SKM-1 (cell line): ENCODE measurements around the gene CD300H.
A peak's percentile ranks its signal among the peaks of the same experiment; 100 is the strongest.

Experiments
- DNase-seq: peaks from one replicate; lab custom pipeline; 2025; ENCODE audit not compliant: unreplicated experiment; lab: John Stamatoyannopoulos, UW

Gene CD300H

DNA sequence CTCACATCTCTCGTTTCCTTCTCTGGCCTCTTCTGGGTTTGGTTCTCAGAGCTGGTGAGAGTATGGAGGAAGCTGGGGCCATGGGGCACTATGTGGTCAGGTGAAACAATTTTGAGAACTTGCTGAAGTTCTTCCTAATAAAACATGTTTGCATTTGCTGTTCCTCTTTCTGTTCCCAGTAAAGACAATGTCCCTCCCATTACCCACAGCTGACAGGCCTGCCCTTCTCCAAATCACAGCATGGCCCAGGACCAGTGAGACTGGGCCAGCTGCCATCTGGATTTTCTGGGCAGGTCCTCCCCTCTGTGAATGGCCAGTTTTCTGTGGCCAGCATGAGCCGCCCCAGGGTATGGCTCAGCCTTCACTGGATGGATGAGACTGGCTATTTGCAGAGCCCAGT lies at the start of gene CD300H:
Gene CD300H (minus strand): TSS at position 113 of the 400 bp plus-strand sequence.
- peak; percentile 43 for DNase-seq

DNA sequence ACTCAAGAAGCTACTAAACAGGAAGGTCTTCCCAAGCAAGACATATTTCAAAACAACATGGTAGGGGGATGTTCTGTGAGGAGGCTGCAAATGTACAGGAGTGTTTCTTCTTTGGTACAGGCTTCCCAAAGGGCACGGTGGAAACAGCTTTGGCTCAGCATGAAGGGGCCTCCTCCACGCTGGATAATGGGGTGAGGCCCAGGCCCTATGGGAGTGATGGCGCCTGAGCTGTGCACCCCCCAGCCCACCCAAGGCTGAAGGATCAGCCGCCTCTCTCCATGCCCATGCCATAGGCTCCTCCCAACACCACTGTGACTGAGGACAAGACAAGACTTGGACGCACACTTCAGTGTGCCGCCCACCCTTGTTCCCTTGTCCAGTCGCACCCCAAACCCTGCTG lies 49.4 kb upstream of the CD300H start:
- no peak for DNase-seq

DNA sequence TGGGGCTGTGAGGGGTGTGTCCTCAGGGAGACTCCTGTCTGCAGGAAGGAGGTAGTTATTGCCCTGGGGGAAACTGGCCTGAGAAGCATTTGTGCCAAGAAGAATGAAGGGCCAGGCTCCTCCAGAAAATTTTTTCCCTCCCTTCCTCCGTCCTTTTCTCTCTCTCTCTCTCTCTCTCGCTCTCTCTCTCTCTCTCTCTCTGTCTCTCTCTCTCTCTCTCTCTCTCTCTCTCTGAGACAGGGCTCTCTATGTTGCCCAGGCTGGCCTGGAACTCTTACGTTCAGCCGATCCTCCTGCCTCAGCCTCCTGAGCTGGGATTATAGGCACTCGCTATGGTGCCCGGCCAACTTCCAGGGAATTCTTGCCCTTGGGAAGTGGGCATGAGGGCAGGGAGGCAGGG lies 44.7 kb upstream of the CD300H start:
- no peak for DNase-seq

DNA sequence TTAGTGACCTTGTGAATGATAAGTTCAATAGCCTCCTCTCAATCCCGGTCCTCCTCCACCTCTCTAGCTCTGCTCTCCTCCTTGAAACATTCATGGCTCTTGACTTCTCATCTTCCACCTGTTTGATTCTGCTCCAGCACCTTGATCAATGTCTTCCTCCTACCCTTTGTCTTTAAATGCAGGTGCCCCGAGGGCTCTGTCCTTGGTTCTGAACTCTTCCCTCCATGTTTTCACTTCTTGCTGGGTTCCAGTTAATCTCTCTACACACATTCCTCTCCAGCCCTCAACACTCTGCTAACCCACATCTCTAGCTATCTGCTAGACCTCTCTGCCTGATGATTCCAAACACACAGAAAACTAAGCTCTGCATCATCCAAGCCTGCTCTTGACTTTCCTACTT lies 42.8 kb upstream of the CD300H start:
- DNase-seq, result no peak

DNA sequence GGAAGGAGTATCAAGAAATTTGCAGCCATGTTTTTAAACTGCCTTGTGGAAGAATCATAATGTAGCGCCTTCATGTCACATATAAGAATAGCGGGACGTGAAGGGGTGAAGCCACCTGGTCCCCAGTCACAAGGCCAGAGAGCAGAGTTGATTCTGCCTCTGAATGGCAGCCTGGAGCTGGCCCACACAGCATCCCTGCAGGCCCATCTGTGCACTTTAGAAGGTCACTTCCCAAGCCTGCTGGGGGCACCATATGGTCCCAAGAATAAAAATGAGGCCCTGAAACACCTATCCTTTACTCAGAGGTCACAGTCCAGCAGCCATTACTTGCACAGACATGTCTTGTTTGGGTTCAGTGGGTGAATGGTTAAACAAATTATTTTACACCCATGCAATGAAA lies 41.2 kb upstream of the CD300H start:
- no peak for DNase-seq

DNA sequence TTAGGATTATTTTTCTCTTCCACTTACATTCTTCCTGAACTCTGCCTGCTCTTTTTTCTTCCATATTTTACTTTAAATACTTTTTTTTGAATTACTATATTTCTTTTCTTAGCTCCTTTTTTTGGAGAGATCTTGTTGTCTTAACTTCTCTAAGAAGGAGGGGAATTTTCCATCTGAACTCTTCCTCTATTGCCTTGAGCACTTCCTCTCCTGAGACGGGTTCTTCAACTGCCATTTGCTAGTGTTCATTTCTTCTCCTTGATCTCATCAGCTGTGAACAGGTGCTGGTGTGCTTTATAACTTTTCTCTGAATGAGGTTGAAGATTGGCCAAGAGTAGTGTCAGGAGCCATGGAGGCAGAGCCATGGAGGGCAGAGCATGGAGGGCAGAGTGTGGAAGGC lies 39.9 kb upstream of the CD300H start:
- DNase-seq, result no peak

DNA sequence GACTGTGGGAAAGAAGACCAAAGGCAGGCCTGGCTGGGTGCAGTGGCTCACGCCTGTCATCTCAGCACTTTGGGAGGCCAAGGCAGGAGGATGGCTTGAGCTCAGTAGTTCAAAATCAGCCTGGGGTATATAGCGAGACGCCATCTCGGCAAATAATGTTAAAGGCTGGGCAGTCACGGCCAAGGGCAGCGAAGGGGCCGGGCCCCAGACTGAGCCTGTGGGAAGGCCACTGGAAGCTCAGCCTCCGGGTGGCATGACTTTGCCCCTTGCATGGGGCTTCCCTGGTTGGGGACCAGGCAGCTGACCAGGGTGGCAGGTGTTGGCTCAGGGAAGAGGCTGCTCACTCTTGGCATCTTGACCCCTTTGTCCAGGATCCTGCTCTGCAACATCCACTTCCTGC lies 38.7 kb upstream of the CD300H start:
- DNase-seq, result no peak

DNA sequence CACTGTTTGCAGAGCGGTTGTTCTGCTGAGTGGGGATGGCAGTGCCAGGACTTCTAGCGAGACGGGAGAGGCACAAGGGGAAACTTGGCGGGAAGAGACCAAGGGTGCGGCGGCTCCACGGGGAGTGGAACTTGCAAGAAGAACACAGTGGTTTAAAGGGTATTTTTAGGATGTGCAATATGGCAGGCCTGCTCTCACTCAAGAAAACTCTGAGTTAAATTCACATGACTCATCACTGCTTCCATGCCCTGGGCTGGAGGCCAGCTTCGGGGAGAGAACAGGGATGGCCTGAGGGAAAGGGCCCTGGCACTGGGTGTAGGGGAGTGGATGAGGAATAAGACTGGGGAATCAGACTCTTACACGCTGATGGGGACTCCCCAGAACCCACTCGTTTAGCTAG lies 38.1 kb upstream of the CD300H start:
- no peak for DNase-seq

DNA sequence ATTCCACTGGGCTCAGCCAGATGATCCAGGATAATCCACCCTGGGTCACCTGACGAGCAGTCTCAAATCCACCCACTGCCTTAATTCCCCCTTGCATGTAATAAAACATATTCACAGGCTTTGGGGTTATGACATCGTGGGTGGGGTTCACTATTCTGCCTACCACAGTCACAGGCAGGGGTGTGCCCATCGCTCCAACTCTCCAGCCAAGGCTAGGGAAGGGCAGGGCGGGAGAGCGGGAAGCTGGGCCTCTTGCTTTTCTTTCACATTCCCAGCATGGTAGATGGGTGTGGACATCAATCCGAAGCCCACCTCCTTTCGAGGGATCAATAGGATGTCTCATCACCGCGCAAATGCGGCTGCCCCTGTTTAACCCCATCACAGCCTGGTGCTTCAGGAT lies 37.5 kb upstream of the CD300H start:
- no peak for DNase-seq

DNA sequence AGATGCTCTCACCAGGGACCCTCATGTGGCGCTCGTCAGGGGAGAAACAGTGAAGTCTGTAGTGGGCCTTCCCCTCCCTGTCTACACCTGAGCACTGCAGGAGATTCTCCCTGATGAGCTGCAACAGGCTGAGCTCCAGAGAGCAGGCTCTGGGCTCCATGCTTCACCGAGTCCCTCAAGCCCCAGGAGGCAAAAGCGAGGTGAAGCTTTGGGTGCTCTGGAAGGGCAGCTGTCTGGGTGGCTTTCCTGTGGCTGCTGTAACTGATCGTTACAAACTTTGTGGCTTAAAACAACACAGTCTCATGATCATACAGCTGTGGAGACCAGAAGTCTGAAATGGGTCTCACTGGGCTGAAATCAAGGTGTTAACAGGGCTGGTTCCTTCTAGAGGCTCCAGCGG lies 36.9 kb upstream of the CD300H start:
- no peak for DNase-seq

DNA sequence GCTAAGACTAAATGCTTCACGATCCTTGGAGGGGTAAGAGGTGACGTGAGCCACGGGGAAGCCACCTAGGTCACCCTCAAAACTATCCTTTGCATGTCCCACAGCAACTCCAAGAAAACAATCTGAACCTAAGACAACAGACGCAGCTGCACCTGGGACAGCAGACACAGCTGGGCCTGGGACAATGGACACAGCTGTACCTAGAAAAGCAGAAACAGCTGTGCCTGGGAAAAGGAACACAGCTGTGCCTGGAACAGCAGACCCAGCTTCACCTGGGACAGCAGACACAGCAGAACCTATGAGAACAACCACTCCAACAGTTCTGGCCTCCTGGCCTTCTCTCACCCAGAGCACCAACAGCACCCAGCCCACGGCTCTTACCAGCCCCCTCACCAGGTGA lies 36.4 kb upstream of the CD300H start:
- DNase-seq, result no peak

DNA sequence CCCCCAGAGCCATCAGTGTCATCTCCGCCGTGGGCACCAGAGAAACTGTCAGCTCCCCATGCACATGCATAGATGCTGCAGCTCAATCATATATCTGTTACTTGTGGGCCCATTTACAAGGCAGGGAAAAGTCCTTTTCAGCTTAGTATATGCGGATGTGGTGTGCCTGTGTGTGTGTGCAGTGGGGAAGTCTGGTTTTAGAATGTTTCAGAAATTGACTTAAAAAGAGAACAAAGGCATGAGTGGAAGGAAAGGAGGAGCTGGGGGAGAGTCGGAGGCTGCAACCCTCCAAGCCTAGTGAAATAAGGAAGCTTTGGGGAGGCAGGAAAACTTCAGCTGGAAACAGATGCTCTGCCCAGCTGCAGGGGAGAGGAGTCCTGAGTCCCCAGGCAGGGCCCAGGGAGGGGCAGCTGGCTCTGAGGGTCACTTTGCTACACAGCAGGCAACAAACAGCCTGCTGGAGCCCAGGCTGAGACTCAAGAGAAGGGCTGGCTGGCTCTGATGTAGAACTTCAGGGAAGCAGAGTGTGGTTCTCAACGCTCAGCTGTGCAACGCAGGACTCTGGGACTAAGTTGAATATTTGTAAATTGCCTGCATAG lies 35.8 kb upstream of the CD300H start:
- no peak for DNase-seq

DNA sequence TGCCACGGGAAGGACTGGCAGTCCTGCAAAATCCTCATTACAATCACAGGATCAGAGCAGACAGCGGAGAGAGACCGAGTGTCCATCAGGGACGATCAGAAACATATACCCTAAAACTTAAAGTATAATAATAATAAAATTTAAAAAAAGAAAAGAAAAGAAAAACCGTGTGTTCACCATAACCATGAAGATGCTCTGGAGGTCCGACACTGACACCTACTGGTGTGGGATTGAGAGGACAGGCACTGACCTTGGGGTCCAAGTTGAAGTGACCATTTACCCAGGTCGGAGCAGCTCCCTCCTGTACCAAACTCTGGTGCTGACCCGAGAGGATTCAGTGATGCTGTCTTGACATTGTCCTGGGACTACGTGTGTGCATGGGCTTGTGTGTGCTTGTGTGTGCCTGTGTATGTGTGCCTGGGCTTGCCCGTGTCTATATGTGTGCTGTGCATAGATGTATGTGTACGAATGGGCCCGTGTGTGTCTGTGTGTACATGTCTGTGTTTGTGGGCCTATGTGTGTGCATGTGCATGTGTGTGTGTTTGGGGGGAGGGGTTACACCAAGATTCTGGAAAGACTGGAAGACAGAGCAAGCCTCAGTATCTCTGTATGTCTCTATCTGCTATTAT lies 34.7 kb upstream of the CD300H start:
- DNase-seq, result peak; percentile 50

DNA sequence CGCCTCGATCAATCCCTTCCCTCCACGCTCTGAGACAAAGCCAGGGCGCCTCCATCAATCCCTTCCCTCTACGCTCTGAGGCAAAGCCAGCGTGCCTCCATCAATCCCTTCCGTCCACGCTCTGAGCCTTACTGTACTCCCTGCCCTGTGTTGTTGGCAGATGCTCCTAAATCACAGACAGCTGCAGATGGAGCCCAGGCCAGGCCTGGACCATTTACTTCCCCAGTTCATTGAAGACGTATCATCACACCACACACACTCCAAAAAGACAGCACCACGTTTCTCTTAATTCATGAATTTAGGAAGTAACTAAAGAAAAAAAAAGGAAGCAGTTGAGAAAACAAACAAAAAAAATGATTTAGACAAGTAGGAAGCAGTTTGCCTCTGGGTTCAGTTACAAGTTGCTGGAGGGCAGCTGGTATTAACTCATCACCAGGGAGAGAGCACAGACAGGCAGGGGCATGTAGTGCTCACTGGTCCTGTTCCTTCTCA lies 32.2 kb upstream of the CD300H start:
- peak; percentile 30 for DNase-seq

DNA sequence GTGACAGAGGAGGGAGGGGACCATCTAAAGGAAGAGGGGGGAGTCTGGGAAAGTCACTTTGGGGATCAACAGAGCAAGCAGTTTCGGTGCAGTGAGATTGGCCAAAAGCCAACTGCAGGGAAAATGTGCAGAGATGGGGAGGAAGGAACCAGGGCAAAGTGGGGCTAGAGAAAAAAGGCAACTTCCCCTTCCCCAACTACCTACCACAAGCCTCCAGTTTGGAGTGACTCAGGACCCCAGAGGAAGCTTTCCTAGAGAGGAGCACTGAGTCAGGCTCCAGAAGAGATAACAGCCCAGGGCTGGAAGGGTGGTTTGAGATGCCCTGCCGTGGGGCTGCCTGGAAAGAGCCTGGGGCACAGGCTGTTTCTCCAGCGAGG lies 31.7 kb upstream of the CD300H start:
- DNase-seq, result peak; percentile 18

DNA sequence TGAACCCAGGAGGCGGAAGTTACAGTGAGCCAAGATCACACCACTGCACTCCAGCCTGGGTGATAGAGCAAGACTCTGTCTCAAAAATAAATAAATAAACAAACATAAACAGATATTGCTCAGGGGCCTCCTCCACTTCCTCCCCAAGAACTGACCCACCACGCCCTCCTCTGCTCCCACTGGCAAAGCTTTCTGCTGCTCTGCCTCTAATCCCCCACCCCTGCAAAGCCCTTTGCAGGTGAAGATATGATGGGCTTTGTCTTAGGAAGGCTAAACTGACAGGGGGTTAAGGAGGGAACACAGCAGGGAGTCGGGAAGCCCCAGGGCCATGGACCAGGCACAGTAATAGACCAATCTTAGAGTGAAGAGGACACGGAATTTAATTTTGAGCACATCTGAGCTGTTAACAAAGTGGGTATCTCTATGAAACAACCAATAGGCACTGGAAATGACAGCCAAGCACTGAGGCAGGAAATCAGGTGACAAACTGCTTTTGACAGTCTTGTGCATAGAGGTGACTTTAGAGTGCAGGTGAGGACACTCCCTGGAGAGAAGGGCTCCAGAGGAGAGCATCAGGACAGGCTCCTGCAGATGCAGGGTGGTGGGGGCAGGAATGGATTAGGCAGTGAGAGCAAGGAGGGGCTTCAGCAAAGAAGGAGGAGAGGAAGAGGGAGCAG lies 31.2 kb upstream of the CD300H start:
- DNase-seq, result no peak

DNA sequence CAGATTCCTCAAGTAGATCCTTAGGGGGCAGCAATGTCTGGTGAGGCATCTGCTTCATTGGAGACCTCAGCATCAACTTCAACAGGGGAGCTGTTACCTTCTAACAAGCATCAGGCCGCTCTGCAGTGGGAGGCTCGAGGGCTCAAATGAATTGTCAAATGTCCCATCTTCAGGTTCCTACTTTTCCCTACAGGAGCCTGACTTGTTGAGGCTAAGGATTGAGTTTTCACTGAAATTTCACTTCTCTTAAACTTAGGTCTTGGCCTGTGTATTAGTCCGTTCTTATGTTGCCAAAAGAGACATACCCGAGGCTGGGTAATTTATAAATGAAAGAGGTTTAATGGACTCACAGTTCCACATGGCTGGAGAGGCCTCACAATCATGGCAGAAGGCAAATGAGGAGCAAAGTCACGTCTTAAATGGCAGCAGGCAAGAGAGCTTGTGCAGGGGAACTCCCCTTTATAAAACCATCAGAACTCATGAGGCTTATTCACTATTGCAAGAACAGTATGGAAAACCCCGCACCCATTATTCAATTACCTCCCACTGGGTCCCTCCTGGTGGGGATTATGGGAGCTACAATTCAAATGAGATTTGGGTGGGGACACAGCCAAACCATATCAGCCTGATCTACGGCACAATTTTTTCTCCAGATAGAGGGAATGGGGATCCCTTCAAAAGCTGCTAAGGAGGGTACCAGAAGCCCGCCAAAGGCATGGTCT lies 29.9 kb upstream of the CD300H start:
- DNase-seq, result no peak

DNA sequence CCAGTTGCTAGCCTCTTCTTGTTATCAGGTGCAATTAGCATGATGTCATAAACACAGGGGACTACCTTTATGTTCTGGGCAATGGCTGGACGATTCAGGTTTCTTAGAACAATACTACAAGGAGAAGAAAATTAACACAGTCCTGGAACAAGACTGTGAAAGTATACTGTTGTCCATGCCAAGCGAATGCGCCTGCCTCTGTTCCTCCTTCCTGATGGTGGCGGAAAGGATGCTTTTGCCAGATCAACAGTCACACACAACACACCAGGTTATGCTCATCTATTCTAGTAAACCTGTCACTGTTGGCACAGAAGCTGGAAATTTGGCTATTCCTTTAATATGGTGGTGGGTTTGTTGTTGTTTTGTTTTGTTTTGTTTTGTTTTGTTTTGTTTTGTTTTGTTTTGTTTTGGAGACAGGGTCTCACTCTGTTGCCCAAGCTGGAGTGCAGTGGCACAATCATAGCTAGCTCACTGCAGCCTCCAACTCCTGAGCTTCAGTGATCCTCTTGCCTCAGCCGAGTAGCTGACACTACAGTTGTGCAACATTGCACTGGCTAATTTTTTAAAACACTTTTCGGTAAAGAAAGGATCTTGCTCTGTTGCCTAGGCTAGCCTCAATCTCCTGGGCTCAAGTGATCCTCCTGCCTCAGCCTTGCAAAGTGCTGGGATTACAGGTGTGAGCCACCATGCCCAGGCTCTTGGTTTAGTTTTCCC lies 27.9 kb upstream of the CD300H start:
- no peak for DNase-seq

DNA sequence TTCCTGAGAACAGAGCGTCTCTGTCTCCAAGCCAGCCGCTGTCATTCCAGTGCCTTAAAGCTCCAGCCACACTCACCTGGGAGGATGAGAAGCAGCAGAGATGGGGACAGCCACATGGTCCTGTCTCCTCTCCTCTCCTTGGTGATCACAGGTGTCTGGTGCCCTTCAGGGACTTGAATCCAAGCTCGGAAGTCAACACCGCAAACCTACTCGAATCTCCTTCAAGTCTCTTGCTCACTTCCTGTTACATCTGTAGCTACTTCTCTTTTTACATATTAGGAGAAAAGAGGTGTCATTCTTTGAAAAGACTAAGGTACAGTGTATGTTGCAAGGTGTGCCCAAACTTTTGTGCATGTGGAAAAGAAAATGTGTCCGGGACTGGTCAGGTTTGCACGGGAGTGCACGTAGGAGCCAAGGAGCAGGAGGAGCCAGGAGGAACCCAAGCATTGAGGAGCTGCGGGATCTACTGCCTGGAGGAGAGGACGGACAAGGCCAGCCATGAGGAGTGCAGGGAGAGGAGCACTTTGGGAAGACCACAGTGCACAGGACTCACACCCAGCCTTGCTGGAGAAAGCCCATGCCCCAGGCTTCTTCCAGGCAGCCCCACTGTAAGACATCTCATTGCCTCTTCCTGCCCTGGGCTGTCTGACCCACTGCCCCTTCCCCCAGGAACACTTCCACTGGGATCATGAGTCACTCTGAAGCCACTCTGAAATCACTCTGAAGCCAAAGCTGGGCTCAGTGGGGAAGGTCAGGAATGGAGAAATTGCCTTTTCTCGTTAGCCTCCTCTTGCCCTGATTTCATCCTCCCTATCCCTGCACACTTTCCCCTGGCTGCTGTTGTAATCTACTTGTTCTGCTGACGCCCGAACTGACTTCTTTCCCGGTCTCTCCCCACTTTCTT lies 25.0 kb upstream of the CD300H start, which contains the start of gene CD300LD:
Gene CD300LD (minus strand): TSS at position 197 of the 904 bp plus-strand sequence. CDS start 81 bp downstream, at position 116.
- DNase-seq, result no peak

DNA sequence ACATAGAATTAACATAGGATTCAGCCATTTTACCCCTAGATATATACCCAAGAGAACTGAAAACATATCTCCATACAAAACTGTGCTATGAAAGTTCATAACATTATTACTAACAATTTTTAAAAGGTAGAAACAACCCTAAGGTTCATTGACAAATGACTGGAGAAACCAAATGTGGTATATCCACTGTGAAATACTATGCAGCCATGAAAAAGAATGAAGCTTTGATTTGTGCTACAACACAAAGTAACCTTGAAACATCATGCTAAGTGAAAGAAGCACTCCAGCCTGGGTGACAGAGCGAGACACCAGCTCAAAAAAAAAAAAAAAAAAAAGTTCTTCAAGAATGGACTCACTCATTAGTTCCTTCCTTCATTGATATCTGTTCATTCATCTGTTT lies 24.2 kb upstream of the CD300H start:
- DNase-seq, result no peak
